Measurements from ENCODE around the gene SLX4IP.

DNA sequence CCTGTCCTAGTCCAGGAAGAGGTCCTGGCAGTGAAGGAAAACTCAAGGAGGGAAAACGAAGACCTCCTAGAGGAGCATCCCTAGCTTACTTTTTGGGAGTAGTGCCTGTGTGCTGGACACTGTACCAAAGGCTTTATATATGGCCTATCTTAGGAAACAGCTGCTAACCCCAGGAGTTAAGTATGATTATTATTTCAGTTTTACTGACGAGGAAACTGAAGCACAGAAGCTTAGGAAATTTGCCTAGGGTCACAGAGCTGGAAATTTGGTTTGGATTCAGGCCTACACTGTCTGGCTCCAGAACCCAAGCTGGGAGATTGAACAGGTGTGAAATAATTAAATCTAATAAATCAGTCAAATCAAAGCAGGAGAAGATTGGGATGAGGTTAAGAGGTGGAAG is 78.0 kb downstream of the SLX4IP start:
- TF ChIP-seq POLR2AphosphoS5 (IDR thresholded peaks at IDR 0.05) (no peak), CTCF (IDR thresholded peaks at IDR 0.05) (no peak), POLR2A (IDR thresholded peaks at IDR 0.05) (no peak)

Measured in prostate gland (tissue), 2 donors.